NCI-H82 treated with DMSO at 0.1 percent for 48 hours (cell line): ENCODE measurements around the gene PEX7.
"Not testable (repeated sequence)": the region's sequence is repeated elsewhere in the genome, so short reads cannot be mapped to it uniquely, and the experiment has no call there.

ENCODE experiments used
- DNase-seq: peaks from one replicate; lab custom pipeline; 2025; ENCODE audit not compliant: unreplicated experiment; lab: John Stamatoyannopoulos, UW

The PEX7 gene

GRCh38 chr6:136840276-136841001 lies 18.0 kb downstream of the PEX7 start:
- DNase-seq, result no peak

GRCh38 chr6:136843210-136843609 lies 20.8 kb downstream of the PEX7 start:
- DNase-seq, result no peak

- DNase-seq, result no peak
These were observed 23.7 kb downstream of the PEX7 start for GRCh38 chr6:136846046-136846445.

GRCh38 chr6:136846477-136846876 lies 24.1 kb downstream of the PEX7 start:
- DNase-seq, result not testable (repeated sequence)

- not testable (repeated sequence) for DNase-seq
These were observed 27.7 kb downstream of the PEX7 start for GRCh38 chr6:136849979-136850563.

- no peak for DNase-seq
These were observed 37.0 kb downstream of the PEX7 start for GRCh38 chr6:136859430-136859829.

- no peak for DNase-seq
These were observed 37.7 kb downstream of the PEX7 start for GRCh38 chr6:136860043-136860442.

- DNase-seq, result no peak
These were observed 40.3 kb downstream of the PEX7 start for GRCh38 chr6:136862662-136863061.

GRCh38 chr6:136863752-136864151 lies 41.4 kb downstream of the PEX7 start:
- no peak for DNase-seq

GRCh38 chr6:136864676-136865075 lies 42.3 kb downstream of the PEX7 start:
- no peak for DNase-seq

GRCh38 chr6:136866872-136867416 lies 44.6 kb downstream of the PEX7 start:
- no peak for DNase-seq

GRCh38 chr6:136869451-136869850 lies 47.1 kb downstream of the PEX7 start:
- no peak for DNase-seq

GRCh38 chr6:136873748-136874147 lies 51.4 kb downstream of the PEX7 start:
- DNase-seq, result no peak

- not testable (repeated sequence) for DNase-seq
These were observed 54.1 kb downstream of the PEX7 start for GRCh38 chr6:136876469-136876868.

- DNase-seq, result no peak
These were observed 58.5 kb downstream of the PEX7 start for GRCh38 chr6:136880748-136881460.

GRCh38 chr6:136886091-136886490 lies 63.7 kb downstream of the PEX7 start:
- DNase-seq, result no peak

GRCh38 chr6:136887953-136888352 lies 65.6 kb downstream of the PEX7 start:
- DNase-seq, result no peak

- no peak for DNase-seq
These were observed 67.1 kb downstream of the PEX7 start for GRCh38 chr6:136889271-136890193.

GRCh38 chr6:136890194-136890839 lies 67.9 kb downstream of the PEX7 start:
- no peak for DNase-seq

GRCh38 chr6:136890986-136891385 lies 68.6 kb downstream of the PEX7 start:
- no peak for DNase-seq
